ENCODE results near the gene CHRNA1. TPM values are rescaled to one million over a fixed set of nuclear protein-coding genes. Genes with fewer than 3 reads are reported as not detected.
A peak's percentile ranks its signal among the peaks of the same experiment; 100 is the strongest.
"Not testable (repeated sequence)": the region's sequence is repeated elsewhere in the genome, so short reads cannot be mapped to it uniquely, and the experiment has no call there.

Gene CHRNA1
- polyA plus RNA-seq, 1 of the 3 experiments (the other 2 are of a cell fraction): 0.02 TPM

GRCh38 chr2:174711206-174711605 lies 53.1 kb downstream of the CHRNA1 start:
- H3K9ac ChIP-seq: no peak overlapping the region
- no peak overlapping the region for H3K4me3 ChIP-seq (ENCODE audit: low read depth in 2 of 2, low read length in 1 of 2)
- no peak for TF ChIP-seq GATA2 (CRISPR knock-in tag; IDR thresholded peaks at IDR 0.05)
- TF ChIP-seq FOSL2 (IDR thresholded peaks at IDR 0.05; ENCODE audit: borderline replicate concordance, low read depth): no peak
- TF ChIP-seq MAX (IDR thresholded peaks at IDR 0.05; ENCODE audit: low read depth): no peak
- no peak for TF ChIP-seq POLR2AphosphoS5 (IDR thresholded peaks at IDR 0.05; ENCODE audit: low read depth, low read length)
- no peak for TF ChIP-seq GABPA (IDR thresholded peaks at IDR 0.05; ENCODE audit: low read depth)
- TF ChIP-seq SMC3 (IDR thresholded peaks at IDR 0.05; ENCODE audit: low read depth, low read length): no peak
- TF ChIP-seq RFX5 (IDR thresholded peaks at IDR 0.05; ENCODE audit: low read length): no peak
- no peak for TF ChIP-seq ELF1 (IDR thresholded peaks at IDR 0.05)
- no peaks in the 10 kb centered on the region for H4K20me1 ChIP-seq (ENCODE audit: insufficient read depth)
- peak; percentile 37 for DNase-seq
- H3K79me2 ChIP-seq (ENCODE audit: insufficient read depth): no peaks in the 10 kb centered on the region
- CTCF ChIA-PET: interaction anchor here (0.9 to 7.3 kb wide), 4 partner anchors 12 to 37 kb away, joined by 3 to 55 read pairs (median 5); no protein-coding TSS in a partner anchor
- no peak overlapping the region for H3K4me2 ChIP-seq
- no peaks in the 10 kb centered on the region for H3K9me2 ChIP-seq
- H3K27me3 ChIP-seq (ENCODE audit: insufficient read depth): 0 out of 2 replicates have a peak, but pooled peaks cover 3% of the 10 kb centered on the region
- 67% methylated on average over 6 of the region's 6 CpGs for WGBS (ENCODE audit: low lambda C conversion rate)
- H3K4me1 ChIP-seq (ENCODE audit: control insufficient read depth in 1 of 2, insufficient read depth in 2 of 2, low read depth in 1 of 2, low read length in 1 of 2): no peaks in the 10 kb centered on the region
- H3K36me3 ChIP-seq (replicated peaks in 1 of 2; ENCODE audit: control insufficient read depth in 1 of 2, insufficient read depth in 2 of 2, low read length in 1 of 2): no peaks in the 10 kb centered on the region
- no peak overlapping the region for H3K27ac ChIP-seq (ENCODE audit: low read depth in 2 of 2, low read length in 1 of 2)
- H3K9me3 ChIP-seq: no peaks in the 10 kb centered on the region
- no peaks in the 10 kb centered on the region for H3F3A ChIP-seq (replicated peaks; ENCODE audit: insufficient read depth)
- POLR2A ChIA-PET: no interaction called here
- H2AFZ ChIP-seq (ENCODE audit: low read depth): no peak overlapping the region

GRCh38 chr2:174709416-174710004 lies 54.8 kb downstream of the CHRNA1 start:
- not testable (repeated sequence) for H2AFZ ChIP-seq (ENCODE audit: low read depth); H3F3A ChIP-seq (replicated peaks; ENCODE audit: insufficient read depth)
- WGBS (ENCODE audit: low lambda C conversion rate): 83% methylated on average over 22 of the region's 32 CpGs

GRCh38 chr2:174708713-174709112 lies 55.6 kb downstream of the CHRNA1 start:
- Histone ChIP-seq H3K27ac (ENCODE audit: low read depth in 2 of 2, low read length in 1 of 2) (no peak overlapping the region), H3K9me2 (no peaks in the 10 kb centered on the region), H3K9me3 (no peaks in the 10 kb centered on the region), H3K36me3 (replicated peaks in 1 of 2; ENCODE audit: control insufficient read depth in 1 of 2, insufficient read depth in 2 of 2, low read length in 1 of 2) (no peaks in the 10 kb centered on the region), H3K27me3 (ENCODE audit: insufficient read depth) (0 out of 2 replicates have a peak, but pooled peaks cover 6% of the 10 kb centered on the region), H3F3A (replicated peaks; ENCODE audit: insufficient read depth) (no peaks in the 10 kb centered on the region), H3K4me3 (ENCODE audit: low read depth in 2 of 2, low read length in 1 of 2) (no peak overlapping the region), H3K4me2 (no peak overlapping the region), H3K4me1 (ENCODE audit: control insufficient read depth in 1 of 2, insufficient read depth in 2 of 2, low read depth in 1 of 2, low read length in 1 of 2) (no peaks in the 10 kb centered on the region), H4K20me1 (ENCODE audit: insufficient read depth) (no peaks in the 10 kb centered on the region), H3K79me2 (ENCODE audit: insufficient read depth) (no peaks in the 10 kb centered on the region), H2AFZ (ENCODE audit: low read depth) (no peak overlapping the region), H3K9ac (no peak overlapping the region)
- TF ChIP-seq GATA2 (CRISPR knock-in tag; IDR thresholded peaks at IDR 0.05) (no peak), SIN3A (IDR thresholded peaks at IDR 0.05; ENCODE audit: borderline replicate concordance, low read depth, low read length) (no peak), TEAD4 (IDR thresholded peaks at IDR 0.05; ENCODE audit: borderline replicate concordance, insufficient read depth) (no peak), TCF12 (IDR thresholded peaks at IDR 0.05) (no peak), MAX (IDR thresholded peaks at IDR 0.05; ENCODE audit: low read depth) (no peak), FOSL2 (IDR thresholded peaks at IDR 0.05; ENCODE audit: borderline replicate concordance, low read depth) (no peak), POLR2AphosphoS5 (IDR thresholded peaks at IDR 0.05; ENCODE audit: low read depth, low read length) (no peak), EP300 (IDR thresholded peaks at IDR 0.05; ENCODE audit: borderline replicate concordance in 1 of 2, low read depth in 1 of 2, low read length in 1 of 2) (no peak), RAD21 (IDR thresholded peaks at IDR 0.05; ENCODE audit: low read length) (no peak)
- DNase-seq: no peak
- ChIA-PET CTCF (interaction anchor here (1.0 to 1.9 kb wide), 2 partner anchors 9 to 11 kb away, joined by 6 to 12 read pairs; no protein-coding TSS in a partner anchor), POLR2A (no interaction called here)
- WGBS (ENCODE audit: low lambda C conversion rate): 79% methylated on average over 9 of the region's 9 CpGs

More at GRCh38 chr2:174709416-174710004, 54.8 kb downstream of the CHRNA1 start:
- H3K79me2 ChIP-seq (ENCODE audit: insufficient read depth); DNase-seq; H3K36me3 ChIP-seq (replicated peaks in 1 of 2; ENCODE audit: control insufficient read depth in 1 of 2, insufficient read depth in 2 of 2, low read length in 1 of 2); H3K4me1 ChIP-seq (ENCODE audit: control insufficient read depth in 1 of 2, insufficient read depth in 2 of 2, low read depth in 1 of 2, low read length in 1 of 2); H3K9me3 ChIP-seq; H3K9me2 ChIP-seq; H3K9ac ChIP-seq; H3K27ac ChIP-seq (ENCODE audit: low read depth in 2 of 2, low read length in 1 of 2); POLR2A ChIA-PET; H4K20me1 ChIP-seq (ENCODE audit: insufficient read depth); H3K4me2 ChIP-seq; H3K27me3 ChIP-seq (ENCODE audit: insufficient read depth); H3K4me3 ChIP-seq (ENCODE audit: low read depth in 2 of 2, low read length in 1 of 2): not testable (repeated sequence)
- CTCF ChIA-PET: interaction anchor here (1.0 to 1.9 kb wide), 3 partner anchors 10 to 22 kb away, joined by 3 to 12 read pairs (median 6); no protein-coding TSS in a partner anchor
